ENCODE data around the gene ETFRF1.
A peak's percentile ranks its signal among the peaks of the same experiment; 100 is the strongest.

The ETFRF1 gene

GRCh38 chr12:25190793-25191192 is 4.2 kb upstream of the ETFRF1 start (continued):
- TF ChIP-seq ZNF138 (tag by site-specific recombination; IDR thresholded peaks at IDR 0.05; ENCODE audit: borderline replicate concordance) (no peak), ZNF664 (tag by site-specific recombination; IDR thresholded peaks at IDR 0.05) (no peak), ZNF48 (tag by site-specific recombination; IDR thresholded peaks at IDR 0.05) (no peak), ZBTB48 (tag by site-specific recombination; IDR thresholded peaks at IDR 0.05) (no peak)

DNA sequence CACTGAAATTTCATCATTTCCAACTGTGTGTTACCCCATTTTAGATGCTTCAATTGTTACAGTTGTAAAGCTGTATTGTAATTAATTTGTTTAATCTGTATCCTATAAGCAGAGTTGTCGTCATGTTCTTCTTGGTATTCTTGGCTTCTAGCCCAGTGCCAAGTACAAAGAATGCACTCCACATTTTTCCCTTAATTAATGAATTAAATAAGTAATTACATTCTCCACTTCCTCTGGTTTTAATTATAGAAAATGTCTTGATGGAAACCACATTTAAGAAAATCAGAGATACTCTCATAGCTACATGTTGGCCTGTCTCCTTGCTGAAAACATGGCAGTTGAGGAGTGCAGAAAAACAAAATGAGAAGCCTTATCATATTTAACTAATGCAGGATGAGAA is 823 bp upstream of the ETFRF1 start:
- no peak overlapping the region for H3K27ac ChIP-seq (ENCODE audit: extremely low read depth, low read depth, low read length)
- CTCF ChIA-PET, result interaction anchor here (0.5 to 2.1 kb wide), 2 partner anchors 193 to 1948 kb away, joined by 3 to 7 read pairs; no protein-coding TSS in a partner anchor
- no peaks in the 10 kb centered on the region for H3K9me3 ChIP-seq (ENCODE audit: control insufficient read depth, insufficient read depth, low read depth, low read length)
- POLR2A ChIA-PET, result interaction anchor here (1.4 kb wide), 1 partner anchor 193 kb away, joined by 6 read pairs; no protein-coding TSS in a partner anchor
- TF ChIP-seq ZNF747 (tag by site-specific recombination; IDR thresholded peaks at IDR 0.05) (no peak), ZNF660 (tag by site-specific recombination; IDR thresholded peaks at IDR 0.05) (no peak), KLF8 (tag by site-specific recombination; IDR thresholded peaks at IDR 0.05) (no peak), PRDM6 (tag by site-specific recombination; IDR thresholded peaks at IDR 0.05) (0 out of 2 replicates have a peak, but pooled peaks have one; percentile 17)
- peaks cover 3% of the 10 kb centered on the region; the same call in 1 of the 2 replicates for H3K4me1 ChIP-seq (ENCODE audit: control insufficient read depth, insufficient read depth, low read length)
- H3K4me3 ChIP-seq (ENCODE audit: low read depth, low read length), result no peak overlapping the region
- H3K36me3 ChIP-seq (ENCODE audit: control insufficient read depth in 2 of 2, insufficient read depth in 1 of 2, low read length in 2 of 2), result no peaks in the 10 kb centered on the region

- POLR2A ChIA-PET, result interaction anchor here (0.6 to 1.4 kb wide), 7 partner anchors 9 to 248 kb away, joined by 3 to 7 read pairs (median 4); no protein-coding TSS in a partner anchor
- Histone ChIP-seq H3K4me1 (ENCODE audit: control insufficient read depth, insufficient read depth, low read length) (peaks cover 3% of the 10 kb centered on the region; the same call in 1 of the 2 replicates), H3K4me3 (ENCODE audit: low read depth, low read length) (peak overlapping the region; percentile 51), H3K27ac (ENCODE audit: extremely low read depth, low read depth, low read length) (no peak overlapping the region), H3K36me3 (ENCODE audit: control insufficient read depth in 2 of 2, insufficient read depth in 1 of 2, low read length in 2 of 2) (peaks cover 0 to under 1% of the 10 kb centered on the region in 2 experiments; a peak in 1 of 3 replicates), H3K9me3 (ENCODE audit: control insufficient read depth, insufficient read depth, low read depth, low read length) (no peaks in the 10 kb centered on the region)
- CTCF ChIA-PET, result interaction anchor here (0.6 to 2.1 kb wide), 3 partner anchors 42 to 334 kb away, joined by 3 to 7 read pairs (median 5); no protein-coding TSS in a partner anchor
- TF ChIP-seq ZNF792 (tag by site-specific recombination; IDR thresholded peaks at IDR 0.05) (no peak), ZNF76 (tag by site-specific recombination; IDR thresholded peaks at IDR 0.05; ENCODE audit: borderline replicate concordance, low read depth) (no peak), ZNF302 (tag by site-specific recombination; IDR thresholded peaks at IDR 0.05; ENCODE audit: low read depth) (no peak), YY2 (tag by site-specific recombination; IDR thresholded peaks at IDR 0.05) (no peak), ZBTB17 (tag by site-specific recombination; IDR thresholded peaks at IDR 0.05) (no peak), ZNF404 (tag by site-specific recombination; IDR thresholded peaks at IDR 0.05) (no peak), SP2 (tag by site-specific recombination; IDR thresholded peaks at IDR 0.05) (no peak), ZIC2 (tag by site-specific recombination; IDR thresholded peaks at IDR 0.05) (no peak), ZNF701 (tag by site-specific recombination; IDR thresholded peaks at IDR 0.05) (no peak)
- TF ChIP-seq, protein P1, sequence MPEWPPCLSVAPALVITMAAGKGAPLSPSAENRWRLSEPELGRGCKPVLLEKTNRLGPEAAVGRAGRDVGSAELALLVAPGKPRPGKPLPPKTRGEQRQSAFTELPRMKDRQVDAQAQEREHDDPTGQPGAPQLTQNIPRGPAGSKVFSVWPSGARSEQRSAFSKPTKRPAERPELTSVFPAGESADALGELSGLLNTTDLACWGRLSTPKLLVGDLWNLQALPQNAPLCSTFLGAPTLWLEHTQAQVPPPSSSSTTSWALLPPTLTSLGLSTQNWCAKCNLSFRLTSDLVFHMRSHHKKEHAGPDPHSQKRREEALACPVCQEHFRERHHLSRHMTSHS (tag by site-specific recombination; IDR thresholded peaks at IDR 0.05), result no peak
- TF ChIP-seq, protein P2, sequence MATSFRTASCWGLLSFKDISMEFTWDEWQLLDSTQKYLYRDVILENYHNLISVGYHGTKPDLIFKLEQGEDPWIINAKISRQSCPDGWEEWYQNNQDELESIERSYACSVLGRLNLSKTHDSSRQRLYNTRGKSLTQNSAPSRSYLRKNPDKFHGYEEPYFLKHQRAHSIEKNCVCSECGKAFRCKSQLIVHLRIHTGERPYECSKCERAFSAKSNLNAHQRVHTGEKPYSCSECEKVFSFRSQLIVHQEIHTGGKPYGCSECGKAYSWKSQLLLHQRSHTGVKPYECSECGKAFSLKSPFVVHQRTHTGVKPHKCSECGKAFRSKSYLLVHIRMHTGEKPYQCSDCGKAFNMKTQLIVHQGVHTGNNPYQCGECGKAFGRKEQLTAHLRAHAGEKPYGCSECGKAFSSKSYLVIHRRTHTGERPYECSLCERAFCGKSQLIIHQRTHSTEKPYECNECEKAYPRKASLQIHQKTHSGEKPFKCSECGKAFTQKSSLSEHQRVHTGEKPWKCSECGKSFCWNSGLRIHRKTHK (tag by site-specific recombination; IDR thresholded peaks at IDR 0.05), result no peak
Measured at GRCh38 chr12:25194722-25195055, 348 bp upstream of the ETFRF1 start.
